Activated effector memory CD4-positive, alpha-beta T cell treated with anti-CD3 and anti-CD28 coated beads, Interleukin-2, amount 50 U/mL, for 16 hours (primary cell): ENCODE results near the gene ZDHHC14.
"Not testable (repeated sequence)": the region's sequence is repeated elsewhere in the genome, so short reads cannot be mapped to it uniquely, and the experiment has no call there.

ENCODE experiments used
- DNase-seq: peaks from one replicate; pipeline ENCODE4 v3.0.0-alpha.2; 2020

ZDHHC14 gene

DNA sequence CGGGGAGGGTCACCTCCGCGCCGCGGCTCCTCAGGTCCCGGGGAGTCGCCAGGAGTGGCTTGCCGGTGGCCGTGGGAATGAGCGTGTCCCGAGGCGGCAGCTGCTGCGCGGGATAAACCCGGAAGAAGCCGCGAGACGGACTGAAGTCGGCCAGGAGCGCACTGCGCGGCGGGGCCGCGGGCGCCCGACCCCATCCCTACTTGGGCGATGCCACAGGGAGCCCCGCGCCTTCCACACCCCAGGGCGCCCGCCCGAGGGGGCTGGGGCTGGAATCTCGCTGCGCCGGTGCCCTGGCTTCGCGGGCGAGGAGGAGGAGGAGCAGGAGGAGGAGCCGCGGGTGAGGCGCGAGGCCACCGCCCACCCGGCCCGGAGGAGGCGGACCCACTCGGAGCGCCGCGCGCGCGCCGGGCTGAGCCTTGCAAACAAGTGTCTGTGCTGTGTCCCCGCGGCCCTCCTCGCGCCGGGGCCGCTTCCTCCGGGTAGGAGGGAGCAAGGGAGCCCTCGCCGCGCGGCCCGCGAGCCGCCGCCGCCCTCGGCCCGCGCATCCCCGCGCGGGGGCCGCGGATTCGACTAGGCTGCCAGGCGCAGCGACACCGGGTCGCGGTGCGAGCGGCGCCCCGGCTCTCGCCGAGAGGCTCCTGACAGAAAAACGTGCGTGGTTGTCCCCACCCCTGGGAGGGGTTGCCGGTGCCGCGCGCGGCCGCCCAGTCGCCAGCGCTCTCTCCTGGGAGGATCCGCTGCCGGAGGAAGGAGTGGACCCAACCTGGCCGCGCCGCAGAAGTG lies at the start of gene ZDHHC14:
Gene ZDHHC14, plus strand, starts transcription at position 412 of the 783 bp plus-strand sequence.
- DNase-seq, result peak; percentile 96

DNA sequence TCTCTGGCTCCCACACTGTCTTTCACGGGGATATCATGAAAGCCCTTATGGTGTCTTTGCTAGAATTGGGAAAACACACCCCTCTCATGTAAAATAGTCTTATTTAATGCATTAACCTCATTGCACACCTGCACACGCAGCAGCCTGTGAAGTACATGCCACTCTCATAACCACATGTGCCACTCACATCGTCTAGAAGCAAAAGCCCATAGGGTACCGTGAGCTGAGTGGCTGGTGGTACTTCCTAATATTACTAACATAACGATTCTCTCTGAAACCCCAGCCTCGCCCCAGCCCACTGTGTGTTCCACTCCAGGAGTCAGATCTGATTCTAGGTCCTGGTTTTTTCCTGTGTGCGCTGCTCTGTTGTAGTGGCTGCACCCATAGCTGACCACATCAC lies 48.2 kb upstream of the ZDHHC14 start:
- no peak for DNase-seq

DNA sequence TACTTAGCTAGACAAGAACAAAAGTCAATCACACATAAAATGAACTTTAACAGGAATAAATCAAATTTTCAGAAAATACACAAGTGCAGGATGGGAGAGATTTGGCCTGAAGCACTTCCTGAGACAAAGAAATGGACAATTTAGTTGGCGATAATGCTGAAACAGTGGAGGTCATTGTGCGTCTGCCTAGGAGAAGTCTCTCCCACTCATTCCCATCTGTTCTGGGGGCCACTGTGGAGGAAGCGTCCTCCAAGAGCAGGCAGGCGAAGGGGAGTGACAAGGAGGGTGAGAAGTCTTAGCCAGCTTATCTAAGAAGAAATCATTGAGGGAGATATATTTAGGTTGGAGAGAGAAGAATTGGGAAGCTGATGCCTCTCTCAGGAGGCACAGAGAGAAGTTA lies 47.5 kb upstream of the ZDHHC14 start:
- DNase-seq, result no peak

DNA sequence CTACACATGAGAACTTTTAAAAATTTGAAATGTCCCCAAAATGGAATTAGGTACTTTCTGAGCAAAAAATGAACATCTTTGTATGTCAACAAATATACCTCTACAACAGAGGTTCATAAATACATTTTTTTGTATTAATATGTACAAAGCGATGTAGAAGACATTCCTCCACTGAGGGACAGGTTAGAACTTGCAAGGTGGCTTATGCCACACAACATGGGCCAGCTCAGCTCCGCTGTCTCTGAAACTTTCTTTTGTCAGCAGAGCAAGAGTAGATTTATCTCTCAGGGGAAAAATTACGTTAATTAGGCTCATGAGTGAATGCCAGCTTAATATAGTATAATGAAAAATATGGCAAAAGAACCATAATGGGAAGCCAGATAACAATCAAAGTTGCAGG lies 47.0 kb upstream of the ZDHHC14 start:
- no peak for DNase-seq

DNA sequence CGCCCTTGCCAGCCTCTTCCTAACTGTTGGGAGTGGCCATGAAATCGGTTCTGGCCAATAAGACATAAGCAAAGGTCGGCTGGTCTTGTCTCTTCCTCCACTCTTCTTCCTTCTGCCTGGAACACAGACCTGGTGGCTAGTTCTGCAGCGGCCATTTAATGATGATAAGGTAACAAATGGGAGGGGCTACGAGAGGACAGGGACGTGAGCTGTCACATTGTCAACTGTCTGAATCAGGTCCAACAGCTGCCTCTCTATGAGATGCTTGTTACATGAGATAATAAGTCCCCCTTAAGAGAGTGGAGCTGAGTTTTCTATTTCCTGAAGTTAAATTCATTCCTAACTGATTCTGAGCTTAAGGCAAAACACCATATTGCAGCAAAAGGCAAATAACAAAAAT lies 45.2 kb upstream of the ZDHHC14 start:
- no peak for DNase-seq

DNA sequence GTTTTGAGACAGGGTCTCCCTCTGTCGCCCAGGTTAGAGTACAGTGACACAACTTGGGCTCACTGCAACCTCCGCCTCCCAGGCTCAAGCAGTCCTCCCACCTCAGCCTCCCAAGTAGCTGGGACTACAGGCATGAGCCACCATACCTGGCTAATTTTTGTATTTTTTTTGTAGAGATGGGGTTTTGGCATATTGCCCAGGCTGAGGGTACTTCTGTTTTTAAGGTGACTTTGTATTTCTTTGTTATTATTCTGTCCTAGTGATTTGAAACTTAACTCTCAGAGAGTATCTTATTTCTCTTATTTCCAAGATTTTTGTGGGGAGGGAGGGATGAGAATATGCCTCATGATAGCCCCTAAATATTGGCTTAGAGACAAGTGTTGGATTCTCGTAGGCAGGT lies 43.7 kb upstream of the ZDHHC14 start:
- DNase-seq, result not testable (repeated sequence)

DNA sequence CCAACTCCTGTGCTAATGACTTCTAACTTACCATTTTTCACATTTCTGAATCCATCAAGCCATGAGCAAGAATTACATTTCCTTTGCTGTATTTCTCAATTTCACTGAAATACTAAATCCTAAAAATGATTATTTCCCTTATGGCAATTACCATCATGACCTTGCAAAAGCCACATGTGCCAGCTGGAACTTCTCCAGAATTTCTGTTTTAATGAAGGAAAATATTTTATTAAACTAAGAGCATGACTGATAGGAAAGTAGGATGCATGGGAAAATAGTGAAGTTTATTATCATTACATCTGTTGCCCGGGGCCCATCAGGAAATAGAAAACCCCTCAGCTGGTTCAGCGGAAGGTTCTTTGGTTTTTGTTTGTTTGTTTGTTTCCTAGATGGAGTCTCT lies 43.2 kb upstream of the ZDHHC14 start:
- no peak for DNase-seq

DNA sequence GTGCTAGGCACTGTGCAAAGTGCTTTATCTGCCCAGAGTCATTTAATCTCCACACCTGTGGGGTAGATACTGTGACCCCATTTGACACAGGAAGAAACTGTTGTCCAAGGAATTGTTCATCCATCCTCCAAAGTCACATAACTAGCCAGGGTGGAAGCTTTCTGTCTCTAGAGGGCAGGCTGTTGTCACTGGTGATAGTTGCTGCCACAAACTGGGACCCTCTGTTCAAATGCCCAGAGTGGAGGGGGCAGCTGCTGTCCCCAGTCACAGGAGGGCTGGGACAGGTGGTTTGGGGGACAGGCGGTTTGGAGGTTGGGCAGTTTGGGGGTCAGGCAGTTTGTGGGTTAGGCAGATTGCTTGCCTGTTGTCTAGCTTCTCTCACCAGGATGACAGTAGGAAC lies 41.6 kb upstream of the ZDHHC14 start:
- no peak for DNase-seq

DNA sequence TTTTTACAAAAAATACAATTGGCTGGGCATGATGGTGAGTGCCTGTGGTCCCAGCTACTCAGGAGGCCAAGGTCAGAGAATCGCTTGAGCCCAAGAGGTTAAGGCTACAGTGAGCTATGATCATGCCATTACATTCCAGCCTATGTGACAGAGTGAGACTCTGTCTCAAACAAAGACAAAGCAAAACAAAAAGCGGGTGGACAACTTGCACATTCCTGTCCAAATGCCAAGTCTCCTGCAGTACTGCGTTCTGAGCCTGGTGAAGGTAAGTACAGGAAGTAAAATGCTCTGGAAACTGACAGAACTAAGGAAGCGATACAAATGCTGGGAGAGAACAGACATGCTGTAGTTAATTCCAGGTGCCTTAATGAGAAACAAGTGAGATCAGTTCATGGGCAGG lies 37.3 kb upstream of the ZDHHC14 start:
- no peak for DNase-seq

DNA sequence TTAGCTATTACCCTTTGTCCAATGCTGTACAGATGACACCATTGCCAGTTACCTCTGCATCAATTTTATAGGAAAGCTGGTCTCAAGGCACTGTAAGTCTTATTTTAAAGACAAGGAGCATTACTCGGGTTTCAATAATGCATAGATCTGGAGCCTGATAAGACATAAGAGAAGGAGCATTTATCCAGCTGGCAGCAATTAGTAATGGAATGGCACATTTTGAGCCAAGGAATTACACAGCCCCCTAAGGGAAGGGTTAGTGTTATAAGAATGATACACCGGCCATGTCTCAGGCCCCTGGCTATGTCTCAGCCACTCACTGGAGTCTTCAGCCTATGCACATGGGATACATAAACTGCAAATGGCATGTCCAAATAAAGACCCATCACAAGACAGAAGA lies 34.6 kb upstream of the ZDHHC14 start:
- no peak for DNase-seq

DNA sequence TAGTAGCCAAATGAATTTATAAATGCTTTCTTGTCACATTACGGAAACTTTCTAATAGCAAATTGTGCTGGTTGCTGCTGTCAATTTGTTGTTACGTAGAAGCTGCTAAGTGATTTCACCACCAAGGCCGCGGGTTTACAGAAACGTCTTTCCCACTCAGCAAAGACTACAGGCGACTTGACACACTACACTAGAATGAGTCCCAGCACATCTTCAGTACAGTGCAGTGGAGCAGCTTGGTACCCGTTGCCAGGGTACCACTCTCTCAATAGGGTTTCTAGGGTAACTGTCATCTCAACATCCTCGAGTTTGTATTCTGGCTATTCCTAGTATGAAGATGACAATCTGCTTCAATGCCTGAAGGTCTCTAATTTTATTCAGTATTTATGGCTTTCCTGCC lies 22.7 kb upstream of the ZDHHC14 start:
- DNase-seq, result no peak

DNA sequence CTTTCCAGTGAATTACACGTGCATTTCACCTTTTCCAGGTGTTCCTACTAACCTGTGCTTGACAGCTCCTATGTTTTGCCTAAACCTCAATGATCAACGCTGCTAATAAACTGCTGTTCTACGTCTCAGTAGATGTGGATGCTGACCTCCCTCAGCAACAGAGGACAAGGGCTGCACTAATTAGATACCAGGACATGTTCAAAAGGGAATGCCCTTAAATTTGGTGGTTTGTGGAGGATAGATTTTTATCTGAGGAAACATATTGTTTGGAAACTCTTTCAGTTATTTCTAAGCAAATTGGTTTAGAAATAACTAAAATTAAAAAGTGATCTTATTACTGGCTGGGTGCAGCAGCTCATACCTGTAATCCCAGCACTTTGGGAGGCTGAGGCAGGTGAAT lies 19.1 kb upstream of the ZDHHC14 start:
- no peak for DNase-seq

DNA sequence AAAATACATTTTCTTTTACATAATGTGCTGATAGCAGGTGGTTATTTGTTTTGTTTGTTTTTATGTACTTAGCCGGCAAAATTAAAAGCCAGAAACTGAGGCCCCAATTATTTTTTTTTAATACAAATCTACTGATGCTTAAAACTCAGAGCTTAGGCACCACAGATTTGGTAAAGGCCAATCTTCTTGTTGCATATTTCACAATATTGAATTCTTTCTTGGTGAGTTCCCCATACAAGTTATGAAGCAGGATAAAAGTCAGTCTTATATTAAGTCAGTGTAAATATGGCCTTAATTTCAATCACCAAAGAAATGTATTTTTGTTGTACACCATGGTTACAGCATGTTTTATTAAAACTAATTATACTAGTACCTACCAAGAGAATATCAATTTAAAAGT lies 16.3 kb upstream of the ZDHHC14 start:
- DNase-seq, result no peak

DNA sequence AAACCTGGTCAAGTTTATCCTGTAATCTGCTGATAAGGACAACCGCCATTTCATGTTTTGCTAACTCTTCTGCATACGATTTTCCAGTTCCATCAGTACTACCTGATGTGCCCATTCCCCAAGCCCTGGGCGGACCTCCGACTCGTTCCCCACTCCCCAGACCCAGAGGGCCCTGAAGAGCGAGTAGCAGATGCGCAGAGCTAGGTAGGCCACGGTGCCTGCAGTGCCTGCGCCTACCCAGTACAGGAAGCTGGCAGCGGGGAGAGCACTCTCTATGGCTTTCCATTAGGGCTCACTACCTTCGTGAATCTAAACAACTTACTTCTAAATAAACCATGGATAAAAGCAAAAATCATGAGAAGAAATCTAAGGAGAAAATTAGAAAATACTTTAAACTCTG lies 14.3 kb upstream of the ZDHHC14 start:
- DNase-seq, result no peak

DNA sequence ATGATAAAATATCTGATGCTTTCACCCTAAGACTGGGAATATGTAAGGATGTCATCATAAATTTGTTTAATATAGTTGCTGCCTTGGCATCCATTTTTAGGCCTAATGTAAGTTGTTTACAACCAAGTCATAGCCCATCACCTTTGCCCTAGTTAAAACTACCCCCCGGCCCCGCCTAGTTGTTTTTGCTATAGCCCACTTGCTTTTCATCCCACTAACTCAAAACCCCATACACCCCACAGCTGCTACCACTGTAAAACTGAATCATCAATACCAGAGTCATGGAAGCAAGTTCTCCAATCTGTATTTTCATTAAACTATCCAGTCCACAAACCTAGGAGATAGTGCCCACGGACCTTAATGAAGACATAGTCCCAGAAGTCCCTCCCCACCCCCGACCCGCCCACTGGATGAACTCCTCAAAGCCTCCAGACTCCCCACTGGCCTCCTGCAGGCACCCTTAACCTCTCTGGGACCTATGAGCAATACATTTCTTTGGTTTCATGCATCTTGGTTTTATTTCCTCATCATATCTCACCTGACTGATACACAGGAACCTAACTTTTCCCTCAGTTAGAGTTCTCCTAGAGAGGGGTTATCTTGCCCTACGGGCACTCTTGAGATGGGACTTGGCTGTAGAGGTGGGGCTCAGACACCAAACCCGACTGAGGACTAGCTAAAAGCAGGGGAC lies 12.5 kb upstream of the ZDHHC14 start:
- DNase-seq, result no peak

DNA sequence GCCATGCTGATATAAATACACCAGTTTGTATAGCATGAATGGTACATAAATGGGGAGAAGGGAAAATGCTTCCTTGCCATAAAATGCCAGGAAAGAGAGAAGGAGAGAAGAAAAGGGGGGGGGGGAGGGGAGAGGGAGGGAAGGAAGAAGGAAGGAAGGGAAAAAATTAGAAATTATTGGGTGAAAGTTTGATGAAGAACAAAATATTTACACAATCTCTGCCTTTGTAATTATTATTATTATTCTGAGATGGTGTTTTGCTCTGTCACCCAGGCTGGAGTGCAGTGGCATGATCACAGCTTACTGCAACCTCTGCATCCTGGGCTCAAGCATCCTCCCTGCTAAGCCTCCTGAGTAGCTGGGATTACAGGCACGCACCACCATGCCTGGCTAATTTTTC lies 10.2 kb upstream of the ZDHHC14 start:
- no peak for DNase-seq

DNA sequence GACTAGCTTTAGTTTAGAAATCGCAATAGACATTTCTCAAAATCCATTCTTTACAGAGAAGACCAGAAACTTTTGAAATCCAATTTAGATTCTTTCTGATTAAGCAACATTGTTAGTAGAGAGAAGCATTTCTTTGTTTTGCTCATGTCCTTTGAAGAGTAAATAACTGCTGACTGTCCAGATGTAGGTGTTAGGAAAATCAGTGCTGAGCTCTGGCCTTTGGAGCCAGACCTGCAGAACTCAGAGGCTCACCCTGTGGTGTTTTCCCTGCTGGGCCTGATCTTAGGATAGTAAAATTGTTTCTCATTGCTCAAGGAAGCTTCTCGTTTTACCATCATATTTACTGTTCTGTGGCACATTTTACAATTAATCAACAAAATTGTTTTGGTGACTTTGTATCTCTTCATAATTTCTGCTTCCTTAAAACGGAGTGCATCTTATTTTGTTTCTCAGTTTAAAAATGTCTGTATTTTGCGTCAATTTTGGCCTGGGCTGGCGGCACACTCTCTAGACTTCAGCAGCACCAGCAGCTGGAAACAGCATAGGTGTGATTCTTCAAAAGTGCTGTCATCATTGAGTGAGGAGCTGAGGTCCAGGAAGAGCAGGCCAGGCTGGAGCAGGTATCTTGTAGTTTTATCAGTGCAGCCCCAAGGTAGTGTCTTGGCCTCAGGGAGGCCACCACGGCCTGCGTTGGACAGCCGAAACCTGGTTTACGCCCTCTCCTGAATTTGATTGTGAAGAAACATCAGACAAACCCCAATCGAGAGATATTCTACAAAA lies 8.3 kb upstream of the ZDHHC14 start:
- DNase-seq, result no peak

DNA sequence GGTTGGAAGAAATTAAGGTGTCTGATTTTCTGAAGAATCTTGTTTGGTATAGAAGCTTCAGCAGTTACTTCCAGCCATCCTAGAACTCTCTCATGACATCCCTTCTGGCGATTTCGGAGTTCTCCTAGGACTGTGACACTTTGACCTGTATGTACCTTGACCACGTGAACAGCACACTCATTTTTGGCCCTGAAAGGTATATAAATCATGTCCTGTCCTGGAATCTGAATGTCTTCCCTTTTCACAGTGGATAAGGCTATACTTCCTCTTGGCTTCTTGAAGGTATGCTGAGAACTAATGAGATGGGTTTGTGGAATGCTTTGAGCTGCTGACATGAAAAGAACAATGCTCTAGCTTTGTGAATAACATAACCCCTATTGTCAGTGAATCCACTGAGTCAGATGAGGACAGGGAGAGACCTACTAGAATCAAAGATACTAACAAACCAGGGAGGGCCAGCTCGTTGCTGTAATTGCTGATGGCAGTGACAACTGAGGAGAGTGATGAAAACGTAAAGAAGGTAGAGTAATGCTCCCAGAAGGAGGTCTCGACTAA lies 6.0 kb upstream of the ZDHHC14 start:
- DNase-seq, result no peak

DNA sequence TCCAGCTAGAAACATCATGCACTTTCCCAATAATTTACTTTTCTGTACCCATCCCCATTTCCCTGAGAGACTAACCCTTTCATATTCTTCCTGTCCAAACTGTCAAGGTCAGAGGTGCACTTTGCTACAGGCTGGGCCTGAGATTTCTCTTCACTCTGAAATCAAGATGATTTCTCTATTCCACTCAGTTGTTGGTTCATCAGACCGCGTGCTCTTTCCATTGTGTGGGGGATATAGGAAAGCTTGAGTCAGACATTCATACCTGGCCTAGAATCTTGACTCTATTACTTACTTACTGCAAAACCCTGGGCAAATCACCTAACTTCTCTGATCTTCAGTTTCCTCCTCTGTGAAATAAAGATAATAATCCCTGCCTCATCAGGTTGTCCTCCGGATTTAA lies 4.7 kb upstream of the ZDHHC14 start:
- DNase-seq, result no peak

DNA sequence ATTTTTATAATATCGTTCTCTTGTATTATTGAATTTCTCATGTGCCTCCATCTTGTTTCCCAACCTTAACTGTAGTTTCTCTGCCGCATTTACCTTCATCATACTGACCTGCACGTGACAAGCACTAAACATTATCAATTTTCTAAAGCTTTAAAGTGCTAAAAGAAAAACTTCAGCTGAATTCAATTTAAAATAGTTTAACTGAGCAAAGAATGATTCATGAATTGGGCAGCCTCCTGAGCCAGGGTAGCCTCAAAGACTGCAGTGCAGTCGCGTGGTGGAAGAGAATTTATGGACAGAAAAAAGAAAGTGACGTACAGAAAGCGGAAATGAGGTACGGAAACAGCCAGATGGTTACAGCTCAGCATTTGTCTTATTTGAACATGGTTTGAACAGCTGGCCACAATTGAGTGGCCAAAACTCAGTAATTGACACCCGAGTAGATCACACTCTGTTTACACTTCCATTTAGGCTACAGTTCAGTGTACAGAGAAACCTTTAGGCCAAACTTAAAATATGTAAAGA lies 4.2 kb upstream of the ZDHHC14 start:
- DNase-seq, result no peak

DNA sequence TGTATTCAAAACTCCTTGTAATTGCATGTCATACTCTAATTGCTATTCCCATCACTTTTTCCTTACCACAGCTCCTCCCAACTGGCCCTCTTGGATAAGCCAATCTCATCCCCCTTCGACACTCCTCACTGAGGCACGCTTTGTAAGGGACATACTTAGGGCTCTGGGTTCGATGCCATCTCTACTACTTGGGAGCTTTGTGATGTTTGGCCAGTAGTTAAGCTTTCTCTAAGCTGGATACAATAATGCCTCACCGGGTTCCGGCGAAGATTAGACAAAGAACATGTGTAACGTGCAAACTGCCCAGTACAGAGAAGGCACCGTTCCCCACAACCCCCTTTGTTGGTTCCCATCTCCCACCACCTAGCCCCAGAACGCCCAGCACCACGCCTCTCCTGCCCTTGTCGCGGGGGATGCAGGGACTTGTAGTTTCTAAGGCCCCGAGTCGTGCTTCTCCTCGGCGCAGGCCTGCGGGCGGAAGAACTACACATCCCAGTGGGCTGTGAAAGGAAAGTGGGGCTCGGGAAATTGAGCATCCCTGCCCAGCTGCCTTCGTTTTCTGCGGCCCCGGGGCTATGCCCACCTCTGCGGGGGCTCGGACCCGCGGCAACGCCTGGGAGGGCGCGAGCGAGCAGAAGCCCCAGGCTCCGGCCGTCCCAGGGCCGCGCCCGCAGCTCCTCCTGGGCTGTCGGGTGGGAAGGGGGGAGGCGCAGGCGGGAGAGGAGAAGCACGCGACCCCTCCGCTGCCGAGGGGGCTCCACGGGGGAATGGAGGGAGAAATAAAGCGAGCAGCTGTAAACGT lies 1.1 kb upstream of the ZDHHC14 start:
- peak; percentile 95 for DNase-seq

DNA sequence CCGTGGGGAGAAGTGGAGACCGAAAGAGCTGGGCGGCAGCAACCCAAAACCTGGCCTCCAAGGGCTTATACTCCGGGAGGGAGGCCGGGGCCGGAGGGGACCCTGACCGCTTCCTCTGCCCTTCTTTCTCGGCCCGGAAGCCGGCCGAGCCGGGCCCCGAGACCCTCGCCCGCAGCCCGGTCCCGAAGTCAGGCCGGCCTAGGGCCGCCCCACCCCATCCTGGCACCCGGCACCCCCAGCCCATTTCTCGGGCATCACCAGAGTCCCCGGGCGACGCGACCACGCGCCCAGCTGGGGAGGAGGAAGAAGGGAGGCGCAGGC lies 572 bp upstream of the ZDHHC14 start:
- no peak for DNase-seq
